Retinal pigment epithelial cell (primary cell): ENCODE measurements around the gene ABR.
"Not testable (repeated sequence)": the region's sequence is repeated elsewhere in the genome, so short reads cannot be mapped to it uniquely, and the experiment has no call there.

Experiments
- DNase-seq: peaks from one replicate; pipeline ENCODE4 v3.0.0-alpha.2; 2010; ENCODE audit warnings: low read depth
- H3K4me3 ChIP-seq: 2 replicates; pipeline ENCODE4 v1.5.1; 2011; ENCODE audit warnings: mild to moderate bottlenecking, low read length, control low read depth, moderate library complexity
- TF ChIP-seq, protein P1 (sequence below): conservative IDR thresholded peaks from 2 replicates; pipeline ENCODE4 v1.5.1; 2011; ENCODE audit warnings: low read depth, low read length, control low read depth, inconsistent platforms

The ABR gene

GRCh38 chr17:979212-979538 lies 200.6 kb downstream of the ABR start:
- no peak for DNase-seq
- H3K4me3 ChIP-seq = peak overlapping the region; percentile 87
- TF ChIP-seq, protein P1, sequence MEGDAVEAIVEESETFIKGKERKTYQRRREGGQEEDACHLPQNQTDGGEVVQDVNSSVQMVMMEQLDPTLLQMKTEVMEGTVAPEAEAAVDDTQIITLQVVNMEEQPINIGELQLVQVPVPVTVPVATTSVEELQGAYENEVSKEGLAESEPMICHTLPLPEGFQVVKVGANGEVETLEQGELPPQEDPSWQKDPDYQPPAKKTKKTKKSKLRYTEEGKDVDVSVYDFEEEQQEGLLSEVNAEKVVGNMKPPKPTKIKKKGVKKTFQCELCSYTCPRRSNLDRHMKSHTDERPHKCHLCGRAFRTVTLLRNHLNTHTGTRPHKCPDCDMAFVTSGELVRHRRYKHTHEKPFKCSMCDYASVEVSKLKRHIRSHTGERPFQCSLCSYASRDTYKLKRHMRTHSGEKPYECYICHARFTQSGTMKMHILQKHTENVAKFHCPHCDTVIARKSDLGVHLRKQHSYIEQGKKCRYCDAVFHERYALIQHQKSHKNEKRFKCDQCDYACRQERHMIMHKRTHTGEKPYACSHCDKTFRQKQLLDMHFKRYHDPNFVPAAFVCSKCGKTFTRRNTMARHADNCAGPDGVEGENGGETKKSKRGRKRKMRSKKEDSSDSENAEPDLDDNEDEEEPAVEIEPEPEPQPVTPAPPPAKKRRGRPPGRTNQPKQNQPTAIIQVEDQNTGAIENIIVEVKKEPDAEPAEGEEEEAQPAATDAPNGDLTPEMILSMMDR = no peak

GRCh38 chr17:978103-979093 lies 201.4 kb downstream of the ABR start:
- TF ChIP-seq, protein P1 = no peak
- DNase-seq = no peak
- peak overlapping the region; percentile 87 for H3K4me3 ChIP-seq

DNA sequence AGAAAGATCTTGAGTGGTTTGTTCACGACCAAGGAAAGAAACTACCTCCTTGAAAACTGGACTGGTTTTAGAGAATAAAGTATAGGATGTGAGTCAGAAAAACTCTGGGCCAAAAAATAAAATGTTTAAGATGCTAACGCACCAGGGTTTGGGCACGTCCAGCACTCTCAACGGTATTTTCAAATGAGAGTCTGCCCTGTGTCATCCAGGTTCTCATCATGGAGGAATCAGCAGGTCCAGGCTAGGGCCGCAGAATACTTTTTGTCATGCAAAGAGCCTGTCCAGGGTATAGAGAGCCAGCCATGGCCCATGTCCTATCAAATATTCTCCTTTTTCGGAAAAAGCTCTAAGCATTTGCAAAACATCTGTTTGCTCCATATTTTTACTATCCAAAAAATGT lies 202.6 kb downstream of the ABR start:
- peak overlapping the region; percentile 87 for H3K4me3 ChIP-seq
- TF ChIP-seq, protein P1 = no peak
- no peak for DNase-seq

GRCh38 chr17:976312-976711 lies 203.5 kb downstream of the ABR start:
- no peak overlapping the region for H3K4me3 ChIP-seq
- TF ChIP-seq, protein P1 = no peak
- DNase-seq = no peak

- no peak overlapping the region for H3K4me3 ChIP-seq
- TF ChIP-seq, protein P1 = no peak
- no peak for DNase-seq
These were observed 204.3 kb downstream of the ABR start for GRCh38 chr17:975371-975915.

DNA sequence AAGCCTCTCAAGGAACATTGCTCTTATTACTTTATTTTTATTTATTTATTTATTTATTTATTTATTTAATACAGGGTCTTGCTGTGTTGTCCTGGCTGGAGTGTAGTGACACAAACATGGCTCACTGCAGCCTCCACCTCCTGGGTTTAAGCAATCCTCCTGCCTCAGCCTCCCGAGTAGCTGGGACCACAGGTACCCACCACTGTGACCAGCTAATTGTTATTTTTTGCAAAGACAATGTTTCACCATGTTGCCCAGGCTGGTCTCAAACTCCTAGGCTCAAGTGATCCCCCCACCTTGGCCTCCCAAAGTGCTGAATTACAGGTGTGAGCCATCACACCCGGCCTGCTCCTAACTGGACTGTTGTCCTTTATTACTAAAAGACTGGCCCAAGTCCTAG lies 205.0 kb downstream of the ABR start:
- H3K4me3 ChIP-seq, DNase-seq: not testable (repeated sequence)

DNA sequence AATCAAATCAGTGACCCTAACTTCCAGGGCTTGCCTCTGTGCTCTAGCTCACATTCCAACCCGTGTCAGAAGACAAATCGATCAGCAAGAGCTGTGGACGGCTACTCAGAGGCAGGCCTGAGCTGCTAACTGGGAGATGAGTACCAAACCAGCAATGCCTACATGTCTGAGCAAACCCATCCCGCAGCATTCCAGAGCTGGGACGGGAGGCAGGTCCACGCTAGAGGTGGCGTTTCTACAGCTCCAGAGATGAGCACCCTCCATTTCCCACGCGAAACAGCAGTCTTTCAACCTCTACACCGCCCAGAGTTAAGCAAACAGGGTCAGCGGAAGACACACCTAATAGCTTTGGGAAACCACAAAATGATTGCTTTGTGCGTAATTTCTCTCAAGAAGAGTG lies 206.7 kb downstream of the ABR start:
- TF ChIP-seq, protein P1 = no peak
- no peak overlapping the region for H3K4me3 ChIP-seq
- no peak for DNase-seq

DNA sequence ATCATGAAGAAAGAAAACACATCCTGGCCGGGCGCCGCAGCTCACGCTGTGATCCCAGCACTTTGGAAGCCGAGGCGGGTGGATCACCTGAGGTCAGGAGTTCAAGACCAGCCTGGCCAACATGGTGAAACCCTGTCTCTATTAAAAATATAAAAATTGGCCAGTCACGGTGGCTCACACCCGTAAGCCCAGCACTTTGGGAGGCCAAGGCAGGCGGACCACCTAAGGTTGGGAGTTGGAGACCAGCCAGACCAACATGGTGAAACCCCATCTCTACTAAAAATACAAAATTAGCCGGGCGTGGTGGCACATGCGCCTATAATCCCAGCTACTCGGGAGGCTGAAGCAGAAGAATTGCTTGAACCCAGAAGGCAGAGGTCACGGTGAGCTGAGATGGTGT lies 207.9 kb downstream of the ABR start:
- DNase-seq, H3K4me3 ChIP-seq: not testable (repeated sequence)
